ENCODE results near the gene ADARB2. TPM values are rescaled to one million over a fixed set of nuclear protein-coding genes. Genes with fewer than 3 reads are reported as not detected.

Gene ADARB2
- total and polyA plus RNA-seq, 2 experiments from 2014 or later: 2.0 to 5.0 TPM

DNA sequence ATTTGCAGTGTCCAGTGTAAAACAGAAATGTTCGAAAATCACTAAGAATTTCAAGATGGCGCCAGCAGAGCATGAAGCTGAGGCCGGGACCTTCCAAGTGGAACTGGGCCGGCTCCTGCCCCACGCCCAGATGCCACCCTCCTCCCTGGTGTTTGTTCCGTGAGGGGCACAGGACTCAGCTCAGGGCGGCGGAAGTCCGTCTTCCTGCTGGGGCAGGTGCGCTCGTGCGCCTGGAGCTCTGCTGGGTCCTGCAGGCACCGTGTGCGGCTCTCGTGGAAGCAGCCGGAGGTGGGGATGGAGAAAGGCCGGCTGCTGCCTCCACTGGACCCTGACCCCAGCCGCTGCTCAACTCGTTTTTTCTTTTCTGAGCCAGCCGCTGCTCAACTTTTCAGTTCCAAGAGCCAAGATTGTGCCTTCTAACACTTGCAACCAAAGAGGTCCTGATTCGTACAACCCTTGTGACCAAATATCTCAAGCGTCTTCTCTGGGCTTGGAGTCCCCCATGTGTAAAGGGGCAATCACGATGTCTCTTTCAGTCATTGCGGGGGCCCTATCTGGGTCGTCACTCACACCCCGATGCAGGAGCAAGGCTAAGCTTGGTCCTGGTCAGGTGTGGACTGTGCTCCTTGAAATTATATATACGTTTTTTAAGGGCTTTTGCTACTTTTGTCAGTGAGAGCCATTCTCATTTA lies 334.4 kb downstream of the ADARB2 start (continued):
- TF ChIP-seq, protein P1, sequence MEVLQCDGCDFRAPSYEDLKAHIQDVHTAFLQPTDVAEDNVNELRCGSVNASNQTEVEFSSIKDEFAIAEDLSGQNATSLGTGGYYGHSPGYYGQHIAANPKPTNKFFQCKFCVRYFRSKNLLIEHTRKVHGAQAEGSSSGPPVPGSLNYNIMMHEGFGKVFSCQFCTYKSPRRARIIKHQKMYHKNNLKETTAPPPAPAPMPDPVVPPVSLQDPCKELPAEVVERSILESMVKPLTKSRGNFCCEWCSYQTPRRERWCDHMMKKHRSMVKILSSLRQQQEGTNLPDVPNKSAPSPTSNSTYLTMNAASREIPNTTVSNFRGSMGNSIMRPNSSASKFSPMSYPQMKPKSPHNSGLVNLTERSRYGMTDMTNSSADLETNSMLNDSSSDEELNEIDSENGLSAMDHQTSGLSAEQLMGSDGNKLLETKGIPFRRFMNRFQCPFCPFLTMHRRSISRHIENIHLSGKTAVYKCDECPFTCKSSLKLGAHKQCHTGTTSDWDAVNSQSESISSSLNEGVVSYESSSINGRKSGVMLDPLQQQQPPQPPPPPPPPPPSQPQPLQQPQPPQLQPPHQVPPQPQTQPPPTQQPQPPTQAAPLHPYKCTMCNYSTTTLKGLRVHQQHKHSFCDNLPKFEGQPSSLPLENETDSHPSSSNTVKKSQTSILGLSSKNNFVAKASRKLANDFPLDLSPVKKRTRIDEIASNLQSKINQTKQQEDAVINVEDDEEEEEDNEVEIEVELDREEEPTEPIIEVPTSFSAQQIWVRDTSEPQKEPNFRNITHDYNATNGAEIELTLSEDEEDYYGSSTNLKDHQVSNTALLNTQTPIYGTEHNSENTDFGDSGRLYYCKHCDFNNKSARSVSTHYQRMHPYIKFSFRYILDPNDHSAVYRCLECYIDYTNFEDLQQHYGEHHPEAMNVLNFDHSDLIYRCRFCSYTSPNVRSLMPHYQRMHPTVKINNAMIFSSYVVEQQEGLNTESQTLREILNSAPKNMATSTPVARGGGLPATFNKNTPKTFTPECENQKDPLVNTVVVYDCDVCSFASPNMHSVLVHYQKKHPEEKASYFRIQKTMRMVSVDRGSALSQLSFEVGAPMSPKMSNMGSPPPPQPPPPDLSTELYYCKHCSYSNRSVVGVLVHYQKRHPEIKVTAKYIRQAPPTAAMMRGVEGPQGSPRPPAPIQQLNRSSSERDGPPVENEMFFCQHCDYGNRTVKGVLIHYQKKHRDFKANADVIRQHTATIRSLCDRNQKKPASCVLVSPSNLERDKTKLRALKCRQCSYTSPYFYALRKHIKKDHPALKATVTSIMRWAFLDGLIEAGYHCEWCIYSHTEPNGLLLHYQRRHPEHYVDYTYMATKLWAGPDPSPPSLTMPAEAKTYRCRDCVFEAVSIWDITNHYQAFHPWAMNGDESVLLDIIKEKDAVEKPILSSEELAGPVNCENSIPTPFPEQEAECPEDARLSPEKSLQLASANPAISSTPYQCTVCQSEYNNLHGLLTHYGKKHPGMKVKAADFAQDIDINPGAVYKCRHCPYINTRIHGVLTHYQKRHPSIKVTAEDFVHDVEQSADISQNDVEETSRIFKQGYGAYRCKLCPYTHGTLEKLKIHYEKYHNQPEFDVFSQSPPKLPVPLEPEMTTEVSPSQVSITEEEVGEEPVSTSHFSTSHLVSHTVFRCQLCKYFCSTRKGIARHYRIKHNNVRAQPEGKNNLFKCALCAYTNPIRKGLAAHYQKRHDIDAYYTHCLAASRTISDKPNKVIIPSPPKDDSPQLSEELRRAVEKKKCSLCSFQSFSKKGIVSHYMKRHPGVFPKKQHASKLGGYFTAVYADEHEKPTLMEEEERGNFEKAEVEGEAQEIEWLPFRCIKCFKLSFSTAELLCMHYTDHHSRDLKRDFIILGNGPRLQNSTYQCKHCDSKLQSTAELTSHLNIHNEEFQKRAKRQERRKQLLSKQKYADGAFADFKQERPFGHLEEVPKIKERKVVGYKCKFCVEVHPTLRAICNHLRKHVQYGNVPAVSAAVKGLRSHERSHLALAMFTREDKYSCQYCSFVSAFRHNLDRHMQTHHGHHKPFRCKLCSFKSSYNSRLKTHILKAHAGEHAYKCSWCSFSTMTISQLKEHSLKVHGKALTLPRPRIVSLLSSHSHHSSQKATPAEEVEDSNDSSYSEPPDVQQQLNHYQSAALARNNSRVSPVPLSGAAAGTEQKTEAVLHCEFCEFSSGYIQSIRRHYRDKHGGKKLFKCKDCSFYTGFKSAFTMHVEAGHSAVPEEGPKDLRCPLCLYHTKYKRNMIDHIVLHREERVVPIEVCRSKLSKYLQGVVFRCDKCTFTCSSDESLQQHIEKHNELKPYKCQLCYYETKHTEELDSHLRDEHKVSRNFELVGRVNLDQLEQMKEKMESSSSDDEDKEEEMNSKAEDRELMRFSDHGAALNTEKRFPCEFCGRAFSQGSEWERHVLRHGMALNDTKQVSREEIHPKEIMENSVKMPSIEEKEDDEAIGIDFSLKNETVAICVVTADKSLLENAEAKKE (CRISPR knock-in tag; IDR thresholded peaks at IDR 0.05): no peak
- TF ChIP-seq, protein P2, sequence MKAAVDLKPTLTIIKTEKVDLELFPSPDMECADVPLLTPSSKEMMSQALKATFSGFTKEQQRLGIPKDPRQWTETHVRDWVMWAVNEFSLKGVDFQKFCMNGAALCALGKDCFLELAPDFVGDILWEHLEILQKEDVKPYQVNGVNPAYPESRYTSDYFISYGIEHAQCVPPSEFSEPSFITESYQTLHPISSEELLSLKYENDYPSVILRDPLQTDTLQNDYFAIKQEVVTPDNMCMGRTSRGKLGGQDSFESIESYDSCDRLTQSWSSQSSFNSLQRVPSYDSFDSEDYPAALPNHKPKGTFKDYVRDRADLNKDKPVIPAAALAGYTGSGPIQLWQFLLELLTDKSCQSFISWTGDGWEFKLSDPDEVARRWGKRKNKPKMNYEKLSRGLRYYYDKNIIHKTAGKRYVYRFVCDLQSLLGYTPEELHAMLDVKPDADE (IDR thresholded peaks at IDR 0.05): no peak
- TF ChIP-seq ZNF114 (CRISPR knock-in tag; IDR thresholded peaks at IDR 0.05): no peak
- TF ChIP-seq, protein P3, sequence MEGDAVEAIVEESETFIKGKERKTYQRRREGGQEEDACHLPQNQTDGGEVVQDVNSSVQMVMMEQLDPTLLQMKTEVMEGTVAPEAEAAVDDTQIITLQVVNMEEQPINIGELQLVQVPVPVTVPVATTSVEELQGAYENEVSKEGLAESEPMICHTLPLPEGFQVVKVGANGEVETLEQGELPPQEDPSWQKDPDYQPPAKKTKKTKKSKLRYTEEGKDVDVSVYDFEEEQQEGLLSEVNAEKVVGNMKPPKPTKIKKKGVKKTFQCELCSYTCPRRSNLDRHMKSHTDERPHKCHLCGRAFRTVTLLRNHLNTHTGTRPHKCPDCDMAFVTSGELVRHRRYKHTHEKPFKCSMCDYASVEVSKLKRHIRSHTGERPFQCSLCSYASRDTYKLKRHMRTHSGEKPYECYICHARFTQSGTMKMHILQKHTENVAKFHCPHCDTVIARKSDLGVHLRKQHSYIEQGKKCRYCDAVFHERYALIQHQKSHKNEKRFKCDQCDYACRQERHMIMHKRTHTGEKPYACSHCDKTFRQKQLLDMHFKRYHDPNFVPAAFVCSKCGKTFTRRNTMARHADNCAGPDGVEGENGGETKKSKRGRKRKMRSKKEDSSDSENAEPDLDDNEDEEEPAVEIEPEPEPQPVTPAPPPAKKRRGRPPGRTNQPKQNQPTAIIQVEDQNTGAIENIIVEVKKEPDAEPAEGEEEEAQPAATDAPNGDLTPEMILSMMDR (conservative IDR thresholded peaks at IDR 0.05; ENCODE audit: low read depth in 2 of 2): no peak
- TF ChIP-seq NANOG (IDR thresholded peaks at IDR 0.05; ENCODE audit: borderline replicate concordance): no peak
- no peak for TF ChIP-seq CREB1 (CRISPR knock-in tag; IDR thresholded peaks at IDR 0.05; ENCODE audit: low read depth)
- TF ChIP-seq STAT1 (IDR thresholded peaks at IDR 0.05; ENCODE audit: unreplicated experiment): no peak
- TF ChIP-seq EZH2 (IDR thresholded peaks at IDR 0.05; ENCODE audit: low read depth, unreplicated experiment): no peak
